Naive thymus-derived CD4-positive, alpha-beta T cell (primary cell): Measurements from ENCODE around the gene TOPBP1. TPM values are rescaled to one million over a fixed set of nuclear protein-coding genes. Genes with fewer than 3 reads are reported as not detected.
A peak's percentile ranks its signal among the peaks of the same experiment; 100 is the strongest.

ENCODE experiments used
- ATAC-seq: fragments of 150-1000 bp; cut with Tn5 transposase; 2 replicates; pipeline ENCODE4 v1.10.0; 2021; ENCODE audit warnings: mild to moderate bottlenecking, moderate library complexity
- CTCF ChIA-PET: fragments of 350-600 bp; sonication (Branson Sonifier 250); formaldehyde crosslinking; loops from one replicate; lab custom pipeline; 2021; ENCODE audit warnings: antibody characterized with exemption; lab: Charles Lee
- POLR2A ChIA-PET: fragments of 350-600 bp; sonication (Branson Sonifier 250); formaldehyde crosslinking; loops from one replicate; lab custom pipeline; 2021; ENCODE audit warnings: antibody characterized with exemption, inconsistent platforms; lab: Charles Lee
- DNase-seq, 9 donors: peaks; one replicate each; pipeline versions ENCODE4 v3.0.0 to v3.0.0-alpha.2; 2020 to 2022; ENCODE audit warnings: mixed read lengths in 1 of 9
- H3K27ac ChIP-seq: one replicate; pipeline ENCODE4 v1.7.0; 2013; ENCODE audit warnings: mild to moderate bottlenecking, low read depth, low read length, moderate library complexity
- H3K27me3 ChIP-seq, 2 donors: one replicate each; pipeline ENCODE4 v1.7.0; 2013; ENCODE audit warnings: low read length in 2 of 2, mild to moderate bottlenecking in 2 of 2, moderate library complexity in 2 of 2; ENCODE audit not compliant: control insufficient read depth in 2 of 2, insufficient read depth in 2 of 2
- H3K36me3 ChIP-seq, 3 experiments: 1 replicate in 2 of 3; 2 replicates in 1 of 3; pipeline ENCODE4 v1.7.0; 2013; ENCODE audit warnings: low read length in 3 of 3, mild to moderate bottlenecking in 3 of 3, moderate library complexity in 1 of 3; ENCODE audit not compliant: insufficient read depth in 3 of 3, control insufficient read depth in 2 of 3
- H3K4me1 ChIP-seq, 2 donors: one replicate each; pipeline ENCODE4 v1.7.0; 2013; ENCODE audit warnings: low read length in 2 of 2, mild to moderate bottlenecking in 2 of 2, moderate library complexity in 1 of 2; ENCODE audit not compliant: control insufficient read depth in 2 of 2, insufficient read depth in 2 of 2
- H3K4me3 ChIP-seq: 2 replicates; pipeline ENCODE4 v1.7.0; 2013; ENCODE audit warnings: mild to moderate bottlenecking, low read length
- H3K9me3 ChIP-seq, 3 experiments: 1 replicate in 2 of 3; 2 replicates in 1 of 3; pipeline ENCODE4 v1.7.0; 2013; ENCODE audit warnings: low read length in 3 of 3; ENCODE audit not compliant: control insufficient read depth in 2 of 3
- H3K27ac Mint-ChIP-seq, 9 donors: one replicate each; pipeline ENCODE4 v1.8.0; 2020 to 2022; ENCODE audit warnings: mixed read lengths in 9 of 9, mild to moderate bottlenecking in 8 of 9, moderate library complexity in 5 of 9, inconsistent platforms in 2 of 9
- H3K27me3 Mint-ChIP-seq, 5 donors: one replicate each; pipeline ENCODE4 v1.8.0; 2021 to 2022; ENCODE audit warnings: mixed read lengths in 5 of 5, mild to moderate bottlenecking in 1 of 5
- H3K36me3 Mint-ChIP-seq, 5 donors: one replicate each; pipeline ENCODE4 v1.8.0; 2020 to 2022; ENCODE audit warnings: mixed read lengths in 5 of 5, mild to moderate bottlenecking in 3 of 5, inconsistent platforms in 1 of 5
- H3K4me1 Mint-ChIP-seq, 7 donors: one replicate each; pipeline ENCODE4 v1.8.0; 2020 to 2022; ENCODE audit warnings: mixed read lengths in 7 of 7, mild to moderate bottlenecking in 3 of 7, inconsistent platforms in 1 of 7
- H3K4me3 Mint-ChIP-seq, 10 donors: one replicate each; pipeline ENCODE4 v1.8.0; 2020 to 2022; ENCODE audit warnings: mild to moderate bottlenecking in 10 of 10, mixed read lengths in 10 of 10, moderate library complexity in 6 of 10, inconsistent platforms in 2 of 10
- H3K9me3 Mint-ChIP-seq, 11 donors: one replicate each; pipeline ENCODE4 v1.8.0; 2020 to 2022; ENCODE audit warnings: mixed read lengths in 11 of 11, mild to moderate bottlenecking in 4 of 11, inconsistent platforms in 1 of 11, moderate library complexity in 1 of 11
- intact Hi-C, 2 donors: fragments of 100-400 bp; cut with micrococcal nuclease; formaldehyde crosslinking; loops; one replicate each; pipeline ENCODE4 v1.15.1; 2023
- polyA plus RNA-seq, 2 donors: library from polyadenylated mRNA; unstranded; fragments of 300-500 nt; fragmentation: Illumina TruSeq; gene quantifications; one replicate each; pipeline ENCODE4 v1.2.3, GENCODE V29; 2021
- total RNA-seq, 6 experiments: library from RNA in 5 of 6; stranded (reverse) in 5 of 6; gene quantifications; 1 replicate in 5 of 6; 2 replicates in 1 of 6; pipeline ENCODE4 v1.2.3 and lab custom pipeline; 2021 to 2026

The TOPBP1 gene
- total and polyA plus RNA-seq, 7 experiments from 2014 or later: 5.2 to 73.8 (median 28.7) TPM

DNA sequence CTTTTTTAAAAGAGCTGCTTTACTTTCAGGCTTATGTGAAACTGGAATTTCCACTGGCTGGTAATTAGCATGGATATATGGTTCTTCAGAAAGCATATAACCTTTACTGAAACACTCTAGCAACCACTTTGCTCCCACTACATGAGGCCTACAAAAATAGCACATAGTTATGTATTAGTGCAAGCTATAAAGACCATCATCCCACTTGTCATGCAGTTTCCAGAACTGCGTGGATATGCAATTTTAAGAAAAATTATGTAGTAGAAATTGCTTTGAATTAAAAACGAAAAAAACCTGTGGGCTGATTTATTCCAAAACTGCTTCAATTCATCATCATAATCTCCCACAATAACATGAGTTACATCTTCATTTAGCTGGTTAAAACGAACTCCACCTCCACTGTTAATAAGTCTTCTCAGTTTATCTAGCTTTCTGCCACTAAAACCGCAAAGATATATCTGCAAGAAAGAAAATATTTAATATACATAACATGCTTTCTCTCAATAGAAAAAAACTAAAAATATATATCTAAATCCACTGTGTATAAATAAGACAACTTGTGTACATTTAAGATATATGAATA is 12.2 kb downstream of the TOPBP1 start:
- no peaks in the 10 kb centered on the region for H3K4me1 ChIP-seq
- H3K4me3 ChIP-seq: no peak overlapping the region
- peaks cover 3 to 62% (median 12%) of the 10 kb centered on the region in 3 experiments for H3K36me3 ChIP-seq
- no peaks in the 10 kb centered on the region for H3K9me3 Mint-ChIP-seq
- ChIA-PET POLR2A (interaction anchor here (1.6 kb wide), 1 partner anchor 76 kb away, joined by 6 read pairs; the partner anchor contains the start of gene CDV3), CTCF (no interaction called here)
- no peaks in the 10 kb centered on the region for H3K27me3 Mint-ChIP-seq
- no peak overlapping the region for H3K27ac Mint-ChIP-seq
- peaks cover 0 to 15% (median 0%) of the 10 kb centered on the region in 7 donors for H3K4me1 Mint-ChIP-seq
- no peaks in the 10 kb centered on the region for H3K9me3 ChIP-seq
- H3K36me3 Mint-ChIP-seq: peaks cover 17 to 43% (median 24%) of the 10 kb centered on the region in 5 donors
- no peaks in the 10 kb centered on the region for H3K27me3 ChIP-seq
- intact Hi-C loops: loop anchor here in 1 of 2 donors (5.0 kb wide), 1 partner anchor 32 kb away; no protein-coding TSS in a partner anchor
- H3K4me3 Mint-ChIP-seq: no peak overlapping the region
- no peak overlapping the region for H3K27ac ChIP-seq
- ATAC-seq (no peak), DNase-seq (no peak)

DNA sequence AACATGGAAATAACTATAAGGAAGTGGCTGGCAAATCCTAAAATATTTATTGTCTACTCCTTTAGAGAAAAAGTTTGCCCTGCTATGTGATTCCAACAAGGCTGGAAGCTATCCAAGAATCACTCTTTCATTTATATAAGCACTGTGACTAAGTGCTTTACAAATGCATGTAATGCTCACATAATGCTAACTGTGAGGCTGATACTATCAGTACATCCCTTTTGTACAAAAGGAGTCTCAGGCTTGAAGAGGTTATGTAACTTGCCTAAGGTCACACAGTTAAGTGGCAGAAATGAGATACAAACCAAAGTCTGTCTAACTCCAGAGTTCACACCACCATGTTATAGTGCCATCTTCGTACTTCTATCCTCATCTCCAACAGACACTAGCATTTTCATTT is 17.0 kb downstream of the TOPBP1 start:
- CTCF ChIA-PET: no interaction called here
- no peaks in the 10 kb centered on the region for H3K9me3 Mint-ChIP-seq
- POLR2A ChIA-PET: no interaction called here
- intact Hi-C loops: no loop called here
- no peaks in the 10 kb centered on the region for H3K27me3 ChIP-seq
- H3K36me3 ChIP-seq: peaks cover 4 to 60% (median 22%) of the 10 kb centered on the region in 3 experiments
- H3K36me3 Mint-ChIP-seq: peaks cover 12 to 66% (median 44%) of the 10 kb centered on the region in 5 donors
- DNase-seq (no peak), ATAC-seq (no peak)
- no peaks in the 10 kb centered on the region for H3K4me1 ChIP-seq
- no peak overlapping the region for H3K27ac ChIP-seq
- no peak overlapping the region for H3K4me3 ChIP-seq
- H3K27ac Mint-ChIP-seq: no peak overlapping the region
- no peaks in the 10 kb centered on the region for H3K9me3 ChIP-seq
- no peak overlapping the region for H3K4me3 Mint-ChIP-seq
- H3K27me3 Mint-ChIP-seq: no peaks in the 10 kb centered on the region
- peaks cover 0 to 17% (median 0%) of the 10 kb centered on the region in 7 donors for H3K4me1 Mint-ChIP-seq

DNA sequence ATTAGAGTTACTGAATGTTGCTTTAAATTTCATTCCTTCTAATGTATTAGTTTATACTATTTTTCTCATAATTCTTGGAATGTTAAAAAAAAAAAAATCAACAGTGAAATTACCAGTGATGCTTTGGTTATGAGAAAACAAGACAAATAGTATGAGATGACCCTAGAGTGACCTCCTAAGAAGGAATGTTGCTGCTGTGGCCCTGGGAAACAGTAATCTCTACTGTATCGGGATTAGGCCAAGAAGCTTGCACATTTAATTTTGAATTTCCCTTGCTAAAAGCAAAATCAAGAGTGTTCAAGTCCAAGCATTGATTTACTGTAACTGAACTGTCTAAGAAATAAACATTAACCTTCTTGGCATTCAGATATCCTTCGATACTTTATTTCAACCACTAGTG is 18.1 kb downstream of the TOPBP1 start:
- Histone ChIP-seq H3K36me3 (peaks cover 4 to 59% (median 27%) of the 10 kb centered on the region in 3 experiments), H3K27me3 (no peaks in the 10 kb centered on the region), H3K4me1 (no peaks in the 10 kb centered on the region), H3K4me3 (no peak overlapping the region), H3K27ac (no peak overlapping the region), H3K9me3 (no peaks in the 10 kb centered on the region)
- no peaks in the 10 kb centered on the region for H3K27me3 Mint-ChIP-seq
- no peak overlapping the region for H3K27ac Mint-ChIP-seq
- H3K36me3 Mint-ChIP-seq: peaks cover 18 to 77% (median 50%) of the 10 kb centered on the region in 5 donors
- DNase-seq: no peak
- no peak for ATAC-seq
- POLR2A ChIA-PET: interaction anchor here (0.7 kb wide), 1 partner anchor 35 kb away, joined by 3 read pairs; no protein-coding TSS in a partner anchor
- CTCF ChIA-PET: no interaction called here
- intact Hi-C loops: no loop called here
- no peak overlapping the region for H3K4me3 Mint-ChIP-seq
- peaks cover 0 to 4% (median 0%) of the 10 kb centered on the region in 11 donors for H3K9me3 Mint-ChIP-seq
- H3K4me1 Mint-ChIP-seq: peaks cover 0 to 21% (median 2%) of the 10 kb centered on the region in 7 donors

GRCh38 chr3:133641254-133641653 is 20.5 kb downstream of the TOPBP1 start:
- no peaks in the 10 kb centered on the region for H3K4me1 ChIP-seq
- peaks cover 7 to 78% (median 47%) of the 10 kb centered on the region in 5 donors for H3K36me3 Mint-ChIP-seq
- H3K4me1 Mint-ChIP-seq: peaks cover 0 to 12% (median 0%) of the 10 kb centered on the region in 7 donors
- CTCF ChIA-PET: no interaction called here
- H3K27ac Mint-ChIP-seq: no peak overlapping the region
- H3K36me3 ChIP-seq: peaks cover 4 to 57% (median 22%) of the 10 kb centered on the region in 3 experiments
- no peaks in the 10 kb centered on the region for H3K27me3 Mint-ChIP-seq
- intact Hi-C loops: no loop called here
- ATAC-seq (no peak), DNase-seq (no peak)
- H3K4me3 ChIP-seq: no peak overlapping the region
- no peak overlapping the region for H3K4me3 Mint-ChIP-seq
- H3K9me3 ChIP-seq: no peaks in the 10 kb centered on the region
- H3K9me3 Mint-ChIP-seq: peaks cover 0 to 4% (median 0%) of the 10 kb centered on the region in 11 donors
- POLR2A ChIA-PET: no interaction called here
- H3K27ac ChIP-seq: no peak overlapping the region
- no peaks in the 10 kb centered on the region for H3K27me3 ChIP-seq

GRCh38 chr3:133633439-133633838 is 28.3 kb downstream of the TOPBP1 start:
- H3K27ac ChIP-seq: no peak overlapping the region
- no peaks in the 10 kb centered on the region for H3K4me1 ChIP-seq
- peaks cover 2 to 67% (median 12%) of the 10 kb centered on the region in 3 experiments for H3K36me3 ChIP-seq
- intact Hi-C loops: no loop called here
- no peaks in the 10 kb centered on the region for H3K9me3 ChIP-seq
- POLR2A ChIA-PET: interaction anchor here (0.6 kb wide), 1 partner anchor 38 kb away, joined by 3 read pairs; no protein-coding TSS in a partner anchor
- no peak overlapping the region for H3K4me3 ChIP-seq
- H3K36me3 Mint-ChIP-seq: peaks cover 14 to 74% (median 36%) of the 10 kb centered on the region in 5 donors
- H3K27me3 Mint-ChIP-seq: no peaks in the 10 kb centered on the region
- CTCF ChIA-PET: no interaction called here
- H3K27me3 ChIP-seq: no peaks in the 10 kb centered on the region
- DNase-seq (no peak), ATAC-seq (no peak)
- peaks cover 0 to 11% (median 3%) of the 10 kb centered on the region in 7 donors for H3K4me1 Mint-ChIP-seq
- no peak overlapping the region for H3K4me3 Mint-ChIP-seq
- no peaks in the 10 kb centered on the region for H3K9me3 Mint-ChIP-seq
- peak overlapping the region in 1 of 9 donors; percentile 32 for H3K27ac Mint-ChIP-seq

GRCh38 chr3:133629146-133629545 is 32.6 kb downstream of the TOPBP1 start:
- peaks cover 0 to 7% (median 3%) of the 10 kb centered on the region in 7 donors for H3K4me1 Mint-ChIP-seq
- peaks cover 10 to 74% (median 16%) of the 10 kb centered on the region in 3 experiments for H3K36me3 ChIP-seq

More at GRCh38 chr3:133629146-133629545, 32.6 kb downstream of the TOPBP1 start:
- ChIA-PET POLR2A (no interaction called here), CTCF (no interaction called here)
- Histone ChIP-seq H3K4me3 (no peak overlapping the region), H3K9me3 (no peaks in the 10 kb centered on the region), H3K4me1 (no peaks in the 10 kb centered on the region), H3K27ac (no peak overlapping the region), H3K27me3 (no peaks in the 10 kb centered on the region)
- no peak for DNase-seq
- intact Hi-C loops: no loop called here
- no peak for ATAC-seq
- Mint-ChIP-seq H3K27me3 (no peaks in the 10 kb centered on the region), H3K27ac (no peak overlapping the region), H3K9me3 (no peaks in the 10 kb centered on the region), H3K36me3 (peaks cover 17 to 66% (median 31%) of the 10 kb centered on the region in 5 donors), H3K4me3 (no peak overlapping the region)
